Kidney (tissue), 14 donors: ENCODE measurements around the gene PHACTR3. TPM values are rescaled to one million over a fixed set of nuclear protein-coding genes. Genes with fewer than 3 reads are reported as not detected.

ENCODE experiments used
- DNase-seq, 5 donors: peaks; one replicate each; pipeline ENCODE4 v3.0.0-alpha.2; 2013 to 2020
- FAIRE-seq: peaks from 2 replicates; lab custom pipeline; 2012; peaks lifted over from hg19 to GRCh38; lab: Jason Lieb, UNC
- H3K27ac ChIP-seq, 2 donors: one replicate each; pipeline ENCODE4 v1.7.0; 2013; ENCODE audit warnings: low read depth in 2 of 2, low read length in 2 of 2, inconsistent platforms in 1 of 2
- H3K27me3 ChIP-seq: one replicate; pipeline ENCODE4 v1.7.1; 2013; ENCODE audit warnings: low read length, inconsistent platforms; ENCODE audit not compliant: control insufficient read depth, insufficient read depth
- H3K36me3 ChIP-seq, 3 donors: one replicate each; pipeline versions ENCODE4 v1.7.0 to v1.7.1; 2013; ENCODE audit warnings: low read length in 3 of 3, control low read depth in 1 of 3, inconsistent platforms in 1 of 3; ENCODE audit not compliant: insufficient read depth in 3 of 3, control insufficient read depth in 2 of 3
- H3K4me1 ChIP-seq, 3 donors: one replicate each; pipeline versions ENCODE4 v1.7.0 to v1.7.1; 2013; ENCODE audit warnings: low read length in 3 of 3, inconsistent platforms in 1 of 3, low read depth in 1 of 3; ENCODE audit not compliant: control insufficient read depth in 2 of 3, insufficient read depth in 2 of 3
- H3K4me3 ChIP-seq, 3 donors: one replicate each; pipeline versions ENCODE4 v1.7.0 to v1.8.1; 2013; ENCODE audit warnings: low read length in 3 of 3, control low read depth in 1 of 3, inconsistent platforms in 1 of 3
- H3K9ac ChIP-seq, 3 donors: one replicate each; pipeline versions ENCODE4 v1.7.0 to v1.7.1; 2013; ENCODE audit warnings: low read length in 3 of 3, control low read depth in 1 of 3, inconsistent platforms in 1 of 3
- H3K9me3 ChIP-seq, 3 donors: one replicate each; pipeline versions ENCODE4 v1.7.0 to v1.7.1; 2013; ENCODE audit warnings: low read length in 3 of 3, control low read depth in 1 of 3, inconsistent platforms in 1 of 3; ENCODE audit not compliant: control insufficient read depth in 2 of 3, insufficient read depth in 1 of 3
- intact Hi-C: fragments of 100-400 bp; cut with DNase I; formaldehyde crosslinking; loops from one replicate; pipeline ENCODE4 v1.11.1; 2022
- polyA plus RNA-seq: library from polyadenylated mRNA; stranded (reverse); fragments of 350-450 nt; fragmentation: Illumina TruSeq; extraction: RNeasy Lipid Tissue Mini Kit (QIAGEN cat#74804); gene quantifications from one replicate; pipeline ENCODE4 v1.2.3, GENCODE V29; 2014; ENCODE audit warnings: low read depth, low replicate concordance; ENCODE audit not compliant: insufficient read depth
- total RNA-seq: library from RNA; stranded (reverse); fragmentation: NEBNext Ultra II Directional; extraction: Animal tissue kit (Norgen Biotek cat#: 25700); gene quantifications from one replicate; pipeline ENCODE4 v1.2.1, GENCODE V29; 2021
- TF ChIP-seq, protein P1 (sequence below): IDR thresholded peaks from 3 replicates; pipeline ENCODE4 v1.5.1; 2012; ENCODE audit warnings: mild to moderate bottlenecking, moderate library complexity, borderline replicate concordance; ENCODE audit not compliant: insufficient read depth; ENCODE audit errors: extremely low read depth
- donor health status: control.
- donor health status: control.
- donor health status: control.
- donor health status: control.
- donor health status: control.
- donor health status: DM: yes; HTN: yes; CAD: no.
- donor health status: Normal renal cell carcinoma (clear cell type).

PHACTR3 gene
- total and polyA plus RNA-seq, 2 donors from 2014 or later, result 1.7 to 12.3 TPM

GRCh38 chr20:59568509-59569024 lies 35.8 kb upstream of the PHACTR3 start:
- no peaks in the 10 kb centered on the region for H3K9me3 ChIP-seq
- DNase-seq (peak in 1 of 5 donors; percentile 8), FAIRE-seq (no peak)
- H3K36me3 ChIP-seq, result no peaks in the 10 kb centered on the region
- H3K27ac ChIP-seq, result no peak overlapping the region
- H3K9ac ChIP-seq, result no peak overlapping the region
- no peaks in the 10 kb centered on the region for H3K27me3 ChIP-seq
- intact Hi-C loops, result loop anchor here (10.0 kb wide), 1 partner anchor 186 kb away; no protein-coding TSS in a partner anchor
- H3K4me3 ChIP-seq, result no peak overlapping the region
- TF ChIP-seq, protein P1, sequence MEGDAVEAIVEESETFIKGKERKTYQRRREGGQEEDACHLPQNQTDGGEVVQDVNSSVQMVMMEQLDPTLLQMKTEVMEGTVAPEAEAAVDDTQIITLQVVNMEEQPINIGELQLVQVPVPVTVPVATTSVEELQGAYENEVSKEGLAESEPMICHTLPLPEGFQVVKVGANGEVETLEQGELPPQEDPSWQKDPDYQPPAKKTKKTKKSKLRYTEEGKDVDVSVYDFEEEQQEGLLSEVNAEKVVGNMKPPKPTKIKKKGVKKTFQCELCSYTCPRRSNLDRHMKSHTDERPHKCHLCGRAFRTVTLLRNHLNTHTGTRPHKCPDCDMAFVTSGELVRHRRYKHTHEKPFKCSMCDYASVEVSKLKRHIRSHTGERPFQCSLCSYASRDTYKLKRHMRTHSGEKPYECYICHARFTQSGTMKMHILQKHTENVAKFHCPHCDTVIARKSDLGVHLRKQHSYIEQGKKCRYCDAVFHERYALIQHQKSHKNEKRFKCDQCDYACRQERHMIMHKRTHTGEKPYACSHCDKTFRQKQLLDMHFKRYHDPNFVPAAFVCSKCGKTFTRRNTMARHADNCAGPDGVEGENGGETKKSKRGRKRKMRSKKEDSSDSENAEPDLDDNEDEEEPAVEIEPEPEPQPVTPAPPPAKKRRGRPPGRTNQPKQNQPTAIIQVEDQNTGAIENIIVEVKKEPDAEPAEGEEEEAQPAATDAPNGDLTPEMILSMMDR, result no peak
- H3K4me1 ChIP-seq, result no peaks in the 10 kb centered on the region

DNA sequence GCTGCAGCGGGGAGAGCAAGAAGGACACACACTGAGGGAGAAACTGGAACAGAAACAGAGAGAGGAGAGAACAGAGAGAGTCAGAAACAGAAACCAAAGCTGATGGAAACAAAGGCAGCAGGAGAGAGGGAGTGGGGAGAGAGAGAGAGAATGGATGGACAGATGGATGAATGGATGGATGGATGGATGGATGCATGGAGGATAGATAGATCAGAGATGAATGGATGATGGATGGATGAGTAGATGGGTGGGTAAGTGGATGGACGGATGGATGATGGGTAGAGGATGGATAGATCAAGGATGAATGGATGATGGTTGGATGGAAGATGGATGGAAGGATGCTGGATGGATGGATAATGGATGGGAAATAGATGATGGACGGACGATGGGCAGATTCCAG lies 35.0 kb upstream of the PHACTR3 start:
- DNase-seq (peak in 1 of 5 donors; percentile 4), FAIRE-seq (no peak)
- no peaks in the 10 kb centered on the region for H3K9me3 ChIP-seq
- no peaks in the 10 kb centered on the region for H3K36me3 ChIP-seq
- no peaks in the 10 kb centered on the region for H3K4me1 ChIP-seq
- no peaks in the 10 kb centered on the region for H3K27me3 ChIP-seq
- no peak overlapping the region for H3K4me3 ChIP-seq
- no peak overlapping the region for H3K9ac ChIP-seq
- intact Hi-C loops, result loop anchor here (10.0 kb wide), 1 partner anchor 185 kb away; no protein-coding TSS in a partner anchor
- TF ChIP-seq, protein P1, result no peak
- no peak overlapping the region for H3K27ac ChIP-seq

DNA sequence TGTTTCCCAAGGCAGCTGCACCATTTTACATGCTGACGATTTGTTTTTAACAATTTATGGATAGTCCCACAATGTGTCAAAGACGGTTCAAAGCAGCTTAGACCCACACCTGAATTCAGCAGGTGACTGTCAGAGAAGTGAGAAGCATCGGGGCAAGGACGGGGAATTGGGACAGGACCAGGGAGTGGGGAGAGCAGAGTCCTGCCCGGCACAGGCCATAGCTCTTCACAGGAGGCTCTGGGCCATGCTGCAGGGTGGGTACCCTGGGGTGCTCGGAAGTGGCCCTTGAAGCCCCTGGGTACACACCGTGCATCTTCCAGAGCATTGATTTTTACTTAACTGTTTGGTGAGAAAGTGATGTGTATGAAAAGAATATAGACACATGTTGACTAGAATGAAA lies 33.2 kb upstream of the PHACTR3 start:
- no peak overlapping the region for H3K27ac ChIP-seq
- TF ChIP-seq, protein P1, result no peak
- H3K9ac ChIP-seq, result no peak overlapping the region
- peak in 1 of 5 donors; percentile 1 for DNase-seq
- H3K4me3 ChIP-seq, result no peak overlapping the region
- no peaks in the 10 kb centered on the region for H3K9me3 ChIP-seq
- FAIRE-seq, result no peak
- no peaks in the 10 kb centered on the region for H3K4me1 ChIP-seq
- intact Hi-C loops, result no loop called here
- H3K36me3 ChIP-seq, result no peaks in the 10 kb centered on the region
- no peaks in the 10 kb centered on the region for H3K27me3 ChIP-seq
